Spleen (tissue), 11 donors: ENCODE measurements around the gene GRM8. TPM values are rescaled to one million over a fixed set of nuclear protein-coding genes. Genes with fewer than 3 reads are reported as not detected.

Experiments used
- DNase-seq: peaks from one replicate; pipeline ENCODE4 v3.0.0-alpha.2; 2020
- H3K27ac ChIP-seq, 8 donors: fragments of 200-600 bp; sonication (generic) in 7 of 8; 1 replicate in 4 of 8; 2 replicates in 4 of 8; pipeline versions ENCODE4 v1.5.0 to v1.8.0; 2016 to 2021; ENCODE audit warnings: inconsistent platforms in 4 of 8, mild to moderate bottlenecking in 4 of 8, moderate library complexity in 1 of 8
- H3K27me3 ChIP-seq, 7 donors: fragments of 200-600 bp; sonication (generic) in 6 of 7; replicated peaks in 1 of 7; 1 replicate in 4 of 7; 2 replicates in 3 of 7; pipeline versions ENCODE4 v1.5.0 to v1.8.0; 2016 to 2021; ENCODE audit warnings: inconsistent platforms in 3 of 7, mild to moderate bottlenecking in 1 of 7
- H3K36me3 ChIP-seq, 6 donors: fragments of 200-600 bp; sonication (generic) in 5 of 6; 1 replicate in 4 of 6; 2 replicates in 2 of 6; pipeline versions ENCODE4 v1.5.0 to v1.8.0; 2016 to 2021; ENCODE audit warnings: inconsistent platforms in 2 of 6
- H3K4me1 ChIP-seq, 6 donors: fragments of 200-600 bp; sonication (generic) in 5 of 6; 1 replicate in 3 of 6; 2 replicates in 3 of 6; pipeline versions ENCODE4 v1.5.0 to v1.8.0; 2016 to 2021; ENCODE audit warnings: inconsistent platforms in 3 of 6
- H3K4me3 ChIP-seq, 8 donors: fragments of 200-600 bp; sonication (generic) in 7 of 8; 1 replicate in 4 of 8; 2 replicates in 4 of 8; pipeline versions ENCODE4 v1.5.0 to v1.8.0; 2016 to 2021; ENCODE audit warnings: inconsistent platforms in 4 of 8, mild to moderate bottlenecking in 4 of 8, moderate library complexity in 2 of 8
- H3K9me3 ChIP-seq, 8 donors: fragments of 200-600 bp; sonication (generic) in 7 of 8; 1 replicate in 4 of 8; 2 replicates in 4 of 8; pipeline versions ENCODE4 v1.5.0 to v1.8.0; 2016 to 2021; ENCODE audit warnings: inconsistent platforms in 4 of 8
- CTCF ChIP-seq, 11 experiments: fragments of 200-600 bp in 7 of 11; fragments of 450-650 bp in 4 of 11; sonication (generic) in 4 of 11; IDR thresholded peaks in 8 of 11; conservative IDR thresholded peaks in 3 of 11; 1 replicate in 7 of 11; 2 replicates in 4 of 11; pipeline versions ENCODE4 v1.4.0 to v1.8.0; 2016 to 2021; ENCODE audit warnings: antibody characterized with exemption in 11 of 11, inconsistent platforms in 4 of 11, mild to moderate bottlenecking in 1 of 11
- POLR2A ChIP-seq, 3 donors: fragments of 450-650 bp; IDR thresholded peaks; one replicate each; pipeline ENCODE4 v1.5.1; 2017; ENCODE audit warnings: antibody characterized with exemption in 3 of 3, mild to moderate bottlenecking in 1 of 3
- POLR2AphosphoS5 ChIP-seq, 3 donors: sonication (generic); formaldehyde crosslinking; IDR thresholded peaks; one replicate each; pipeline ENCODE4 v1.5.1; 2017; ENCODE audit warnings: antibody characterized with exemption in 3 of 3
- WGBS, 5 donors: extraction: QIAGEN DNeasy Blood & Tissue Kit in 3 of 5; methylation state at CpG; one replicate each; pipeline versions ENCODE4 v1.1.5 to v1.1.7; 2013 to 2018; 5-methylcytosine and 5-hydroxymethylcytosine counted together
- intact Hi-C: fragments of 100-400 bp; cut with DNase I; formaldehyde crosslinking; loops from one replicate; pipeline ENCODE4 v1.15.0; 2023; ENCODE audit warnings: low total_unique reads
- polyA plus RNA-seq, 3 donors: library from polyadenylated mRNA; stranded (reverse); fragments of 200-250 nt; gene quantifications; one replicate each; pipeline ENCODE4 v1.2.1, GENCODE V29; 2013
- total RNA-seq, 7 donors: library from RNA; depleted of rRNA in 3 of 7; stranded (reverse); fragments of >200 nt in 3 of 7; fragmentation: NEBNext Ultra II Directional in 4 of 7; extraction: Animal tissue kit (Norgen Biotek cat#: 25700) in 4 of 7; gene quantifications; one replicate each; pipeline versions ENCODE4 v1.1.0 to v1.2.1, GENCODE V29; 2016 to 2021
- donor health status: healthy with polysubstance abuse.
- donor health status: DM: no; HTN: no; CAD: no; lungs with moderate emphysema.
- donor health status: DM: no; HTN: no; CAD: no.
- donor health status: Bipolar disorder and iron deficiency.
- donor health status: healthy.
- donor health status: DM: no; HTN: no; CAD: no.
- donor health status: DM: yes; HTN: yes; CAD: no.

Gene GRM8
- total and polyA plus RNA-seq, 10 donors, result 0.30 to 0.60 TPM; not detected in 8

DNA sequence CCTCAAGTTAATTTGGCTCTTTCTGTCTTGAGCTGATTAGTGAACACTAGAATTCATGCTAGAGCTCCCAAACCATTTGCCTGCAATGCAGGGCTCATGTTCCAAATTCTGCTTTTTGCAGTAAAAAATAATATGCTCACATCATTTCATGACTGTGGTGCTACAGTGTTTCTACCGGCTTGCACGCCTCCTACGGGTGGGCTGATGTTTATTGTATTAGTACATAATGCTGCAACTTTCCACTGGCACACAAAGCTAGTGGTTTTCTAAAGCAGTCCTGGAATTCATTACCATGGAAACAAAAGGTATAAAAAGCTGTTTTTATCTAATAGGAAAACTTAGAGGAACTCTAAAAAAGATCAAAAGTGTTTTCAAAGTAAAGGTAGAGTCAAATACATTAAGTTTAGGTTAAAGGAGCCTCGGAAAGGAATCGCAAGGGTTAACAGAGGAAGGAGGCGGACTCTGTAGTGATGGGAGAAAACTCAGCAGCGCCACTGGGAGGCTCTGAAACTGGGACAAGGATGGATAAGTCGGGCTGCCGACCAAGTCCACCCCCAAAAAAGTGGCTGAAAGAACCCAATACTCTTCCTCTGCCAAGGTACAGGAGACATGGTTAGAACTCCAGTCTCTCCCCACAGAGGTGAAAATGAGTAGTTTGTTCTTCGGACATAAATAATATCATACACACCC is 25.9 kb downstream of the GRM8 start:
- 34 to 43% (median 39%) methylated on average over 10 of the region's 10 CpGs for WGBS, 5 donors
- no peak for DNase-seq
- peaks cover 0 to 44% (median 3%) of the 10 kb centered on the region in 7 donors for H3K27me3 ChIP-seq
- H3K4me3 ChIP-seq, result no peak overlapping the region
- no peak for TF ChIP-seq POLR2AphosphoS5 (IDR thresholded peaks at IDR 0.05)
- no peak for TF ChIP-seq CTCF (IDR thresholded peaks at IDR 0.05 in 8 of 11, conservative IDR thresholded peaks at IDR 0.05 in 3 of 11)
- TF ChIP-seq POLR2A (IDR thresholded peaks at IDR 0.05), result no peak
- H3K36me3 ChIP-seq, result no peaks in the 10 kb centered on the region
- no peaks in the 10 kb centered on the region for H3K4me1 ChIP-seq
- H3K9me3 ChIP-seq, result no peaks in the 10 kb centered on the region
- intact Hi-C loops, result no loop called here
- no peak overlapping the region for H3K27ac ChIP-seq

GRCh38 chr7:127221731-127222130 is 31.0 kb downstream of the GRM8 start:
- intact Hi-C loops, result no loop called here
- WGBS, 5 donors, result 73 to 94% (median 92%) methylated on average over 1 of the region's 1 CpG
- no peak for TF ChIP-seq CTCF (IDR thresholded peaks at IDR 0.05 in 8 of 11, conservative IDR thresholded peaks at IDR 0.05 in 3 of 11)
- TF ChIP-seq POLR2AphosphoS5 (IDR thresholded peaks at IDR 0.05), result no peak
- no peak for TF ChIP-seq POLR2A (IDR thresholded peaks at IDR 0.05)
- DNase-seq, result no peak
- H3K4me3 ChIP-seq, result no peak overlapping the region
- H3K9me3 ChIP-seq, result no peaks in the 10 kb centered on the region
- H3K36me3 ChIP-seq, result no peaks in the 10 kb centered on the region
- no peaks in the 10 kb centered on the region for H3K4me1 ChIP-seq
- H3K27ac ChIP-seq, result no peak overlapping the region
- peaks cover 0 to 38% (median 0%) of the 10 kb centered on the region in 7 donors for H3K27me3 ChIP-seq

GRCh38 chr7:127214956-127215718 is 37.6 kb downstream of the GRM8 start:
- Histone ChIP-seq H3K27me3 (peaks cover 0 to 3% (median 0%) of the 10 kb centered on the region in 7 donors), H3K27ac (no peak overlapping the region), H3K4me3 (no peak overlapping the region), H3K9me3 (no peaks in the 10 kb centered on the region), H3K4me1 (no peaks in the 10 kb centered on the region), H3K36me3 (no peaks in the 10 kb centered on the region)
- TF ChIP-seq CTCF (IDR thresholded peaks at IDR 0.05 in 8 of 11, conservative IDR thresholded peaks at IDR 0.05 in 3 of 11), result no peak
- no peak for TF ChIP-seq POLR2A (IDR thresholded peaks at IDR 0.05)
- no peak for TF ChIP-seq POLR2AphosphoS5 (IDR thresholded peaks at IDR 0.05)
- DNase-seq, result no peak
- WGBS, 5 donors, result 62 to 76% (median 68%) methylated on average over 4 of the region's 4 CpGs
- intact Hi-C loops, result no loop called here

DNA sequence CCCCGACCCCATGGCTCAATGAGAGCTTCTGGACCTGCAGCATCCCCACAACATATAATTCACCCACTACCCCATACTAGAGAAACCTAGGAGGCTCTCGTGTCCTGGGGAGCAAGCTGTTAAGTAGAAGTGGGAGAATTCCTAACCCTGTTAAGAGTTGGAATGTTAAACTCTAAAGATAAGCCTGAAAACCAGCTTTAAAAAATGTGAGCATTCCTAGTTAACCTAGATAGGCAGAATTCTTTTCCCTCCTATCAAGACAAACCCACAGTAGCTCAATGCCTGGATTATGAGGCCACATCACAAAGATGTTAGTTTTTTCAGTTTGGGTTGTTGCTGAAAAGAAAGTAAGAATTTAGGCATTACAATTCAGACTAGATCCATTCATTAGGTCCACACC is 42.9 kb downstream of the GRM8 start:
- intact Hi-C loops, result no loop called here

More for the DNA sequence above, 42.9 kb downstream of the GRM8 start:
- no peak for TF ChIP-seq CTCF (IDR thresholded peaks at IDR 0.05 in 8 of 11, conservative IDR thresholded peaks at IDR 0.05 in 3 of 11)
- TF ChIP-seq POLR2AphosphoS5 (IDR thresholded peaks at IDR 0.05), result no peak
- no peak for TF ChIP-seq POLR2A (IDR thresholded peaks at IDR 0.05)
- no peaks in the 10 kb centered on the region for H3K9me3 ChIP-seq
- H3K27me3 ChIP-seq, result peaks cover 0 to 9% (median 0%) of the 10 kb centered on the region in 7 donors
- no peaks in the 10 kb centered on the region for H3K36me3 ChIP-seq
- WGBS, 5 donors, result 44 to 77% (median 59%) methylated on average over 2 of the region's 2 CpGs
- DNase-seq, result no peak
- no peak overlapping the region for H3K4me3 ChIP-seq
- H3K4me1 ChIP-seq, result no peaks in the 10 kb centered on the region
- H3K27ac ChIP-seq, result no peak overlapping the region
